Ishikawa (cell line): ENCODE measurements around the gene HCK.

Experiments
- CEBPB ChIP-seq: IDR thresholded peaks from 2 replicates; pipeline ENCODE4 v1.6.1; 2012
- CREB1 ChIP-seq: IDR thresholded peaks from 2 replicates; pipeline ENCODE4 v1.6.1; 2012; ENCODE audit warnings: low read depth
- EGR1 ChIP-seq: IDR thresholded peaks from 2 replicates; pipeline ENCODE4 v1.6.1; 2012
- EP300 ChIP-seq: IDR thresholded peaks from 2 replicates; pipeline ENCODE4 v1.6.1; 2012; ENCODE audit warnings: borderline replicate concordance
- FOXM1 ChIP-seq: IDR thresholded peaks from 2 replicates; pipeline ENCODE4 v1.6.1; 2012; ENCODE audit warnings: low read depth, borderline replicate concordance
- MAX ChIP-seq: IDR thresholded peaks from 2 replicates; pipeline ENCODE4 v1.6.1; 2012
- NFIC ChIP-seq: IDR thresholded peaks from 2 replicates; pipeline ENCODE4 v1.6.1; 2012
- RAD21 ChIP-seq: IDR thresholded peaks from 2 replicates; pipeline ENCODE4 v1.6.1; 2012; ENCODE audit warnings: low read depth
- REST ChIP-seq: IDR thresholded peaks from 2 replicates; pipeline ENCODE4 v1.6.1; 2012; ENCODE audit warnings: low read depth, mild to moderate bottlenecking
- TAF1 ChIP-seq: IDR thresholded peaks from 2 replicates; pipeline ENCODE4 v1.6.1; 2012; ENCODE audit warnings: low read depth, mild to moderate bottlenecking
- TCF12 ChIP-seq: IDR thresholded peaks from 2 replicates; pipeline ENCODE4 v1.6.1; 2012; ENCODE audit warnings: low read depth
- TEAD4 ChIP-seq: IDR thresholded peaks from 2 replicates; pipeline ENCODE4 v1.6.1; 2012
- USF1 ChIP-seq: IDR thresholded peaks from 2 replicates; pipeline ENCODE4 v1.6.1; 2012
- YY1 ChIP-seq: IDR thresholded peaks from 2 replicates; pipeline ENCODE4 v1.6.1; 2012; ENCODE audit warnings: low read depth
- ZBTB7A ChIP-seq: IDR thresholded peaks from 2 replicates; pipeline ENCODE4 v1.6.1; 2012; ENCODE audit warnings: low read depth

Gene HCK

GRCh38 chr20:32010666-32011065 lies 41.4 kb upstream of the HCK start:
- no peak for TF ChIP-seq FOXM1
- no peak for TF ChIP-seq ZBTB7A
- TF ChIP-seq NFIC, result no peak
- no peak for TF ChIP-seq EP300
- TF ChIP-seq EGR1, result no peak
- no peak for TF ChIP-seq MAX
- no peak for TF ChIP-seq REST
- TF ChIP-seq USF1, result no peak

- TF ChIP-seq USF1 (no peak), NFIC (no peak), RAD21 (no peak), CREB1 (no peak), TCF12 (no peak), REST (no peak), FOXM1 (no peak), YY1 (no peak), ZBTB7A (no peak), EP300 (no peak), MAX (no peak), EGR1 (no peak), CEBPB (no peak), TEAD4 (no peak), TAF1 (no peak)
Observed at GRCh38 chr20:32012159-32012688, 39.8 kb upstream of the HCK start.

- no peak for TF ChIP-seq TAF1
- TF ChIP-seq USF1, result no peak
- no peak for TF ChIP-seq EP300
- TF ChIP-seq CREB1, result no peak
- TF ChIP-seq RAD21, result no peak
- no peak for TF ChIP-seq REST
- TF ChIP-seq EGR1, result no peak
- no peak for TF ChIP-seq FOXM1
Observed at GRCh38 chr20:32013326-32013725, 38.7 kb upstream of the HCK start.

- TF ChIP-seq TEAD4, result no peak
- TF ChIP-seq MAX, result peak; percentile 75
- TF ChIP-seq ZBTB7A, result no peak
- TF ChIP-seq EGR1, result no peak
- TF ChIP-seq RAD21, result peak; percentile 53
Observed at GRCh38 chr20:32017711-32018251, 34.3 kb upstream of the HCK start.
